NCI-H69 (cell line): ENCODE data around the gene ZSWIM5.

Source experiments
- DNase-seq: peaks from one replicate; lab custom pipeline; 2025; lab: John Stamatoyannopoulos, UW

ZSWIM5 gene

DNA sequence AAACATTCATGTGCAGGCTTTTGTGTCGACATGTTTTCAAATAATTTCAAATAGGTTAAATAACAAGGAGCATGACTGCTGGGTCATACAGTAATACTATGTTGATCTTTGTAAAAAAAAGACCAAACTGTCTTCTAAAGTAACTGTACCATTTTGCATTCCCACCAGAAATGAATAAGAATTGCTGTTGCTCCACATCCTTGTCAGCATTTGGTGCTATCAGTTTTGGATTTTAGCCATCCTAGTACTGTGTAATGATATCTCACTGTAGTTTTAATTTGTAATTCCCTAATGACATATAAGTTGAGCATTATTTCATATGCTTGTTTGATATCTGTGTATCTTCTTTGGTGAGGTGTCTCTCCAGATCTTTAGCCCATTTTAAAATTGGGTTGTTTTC is 182.7 kb downstream of the ZSWIM5 start:
- DNase-seq = no peak

DNA sequence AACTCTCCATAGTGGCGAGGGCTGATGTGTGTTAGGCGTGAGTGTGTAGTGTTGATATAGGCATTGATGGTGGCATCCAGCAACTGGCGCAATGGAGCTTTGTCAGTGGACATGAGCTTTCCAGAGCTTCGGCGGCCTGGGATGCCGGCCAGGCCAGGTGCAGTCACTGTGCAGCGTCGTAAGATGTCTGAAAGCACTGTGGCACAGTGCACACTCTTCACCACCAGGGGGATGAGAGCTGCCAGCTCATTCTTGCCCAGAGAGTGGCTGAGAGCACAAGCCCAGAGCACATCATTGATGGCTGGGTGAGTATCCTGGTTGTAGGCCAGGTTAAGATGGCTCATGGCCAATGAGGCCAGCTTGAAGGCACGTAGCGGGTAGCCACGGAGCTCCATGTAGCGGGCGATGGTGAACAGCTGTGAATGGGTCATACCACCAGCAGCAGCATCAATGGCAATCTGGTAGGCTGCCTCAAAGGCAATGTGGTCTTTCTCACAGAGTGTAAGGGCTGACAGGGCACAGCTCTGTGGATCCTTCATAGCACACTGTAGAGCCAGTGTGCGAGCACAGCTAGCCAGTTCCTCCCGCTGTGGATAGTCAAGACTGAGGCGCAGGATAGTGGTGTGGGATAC is 187.7 kb downstream of the ZSWIM5 start:
- DNase-seq = peak; percentile 48

DNA sequence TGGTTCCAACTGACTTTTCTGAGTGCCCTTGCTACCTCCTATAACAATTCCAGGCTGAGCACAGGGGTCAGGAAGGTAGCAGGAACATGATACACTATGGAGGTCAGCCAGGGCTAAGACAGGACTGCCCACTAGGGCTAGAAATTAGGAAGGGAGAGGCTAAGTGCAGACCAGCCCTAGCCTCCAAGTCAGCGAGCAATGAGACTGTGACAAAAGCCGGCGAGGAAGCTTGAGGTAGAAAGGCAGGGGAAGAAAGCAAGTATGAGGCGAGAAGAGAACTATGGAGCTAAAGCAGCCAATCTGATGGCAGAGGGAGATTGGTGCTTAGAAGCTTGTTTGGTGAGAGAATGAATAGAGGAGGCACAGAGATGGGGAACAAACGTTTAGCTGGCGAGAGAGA is 189.6 kb downstream of the ZSWIM5 start:
- DNase-seq = no peak

DNA sequence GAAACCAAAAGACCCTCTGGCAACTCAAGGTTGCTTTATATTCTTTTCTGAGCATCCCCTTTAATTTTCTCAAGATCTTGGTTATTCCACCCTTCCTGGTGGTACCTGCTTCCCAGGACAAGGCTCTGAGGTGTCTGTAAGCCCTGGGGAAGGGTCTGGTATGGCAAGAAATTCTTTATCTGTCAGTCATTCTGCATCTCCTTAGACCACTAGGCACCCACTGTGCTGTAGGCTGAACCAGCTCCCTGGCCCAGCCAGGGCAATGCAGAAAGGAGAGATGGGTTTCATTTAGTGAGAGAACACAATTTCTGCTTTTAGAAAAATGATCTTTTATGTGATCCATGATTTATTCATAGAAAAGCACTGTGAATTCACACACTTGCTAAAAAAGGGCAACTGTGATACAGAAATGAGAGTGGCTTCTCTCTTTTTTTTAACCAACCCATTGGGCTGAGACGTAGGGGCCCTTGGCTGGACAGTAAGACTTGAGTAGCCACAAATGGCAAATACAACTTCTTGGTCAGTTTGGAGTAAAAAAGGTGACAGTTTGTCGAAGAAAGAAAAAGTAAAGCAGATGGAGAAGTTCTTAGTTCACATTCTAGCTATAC is 190.2 kb downstream of the ZSWIM5 start:
- DNase-seq = no peak

DNA sequence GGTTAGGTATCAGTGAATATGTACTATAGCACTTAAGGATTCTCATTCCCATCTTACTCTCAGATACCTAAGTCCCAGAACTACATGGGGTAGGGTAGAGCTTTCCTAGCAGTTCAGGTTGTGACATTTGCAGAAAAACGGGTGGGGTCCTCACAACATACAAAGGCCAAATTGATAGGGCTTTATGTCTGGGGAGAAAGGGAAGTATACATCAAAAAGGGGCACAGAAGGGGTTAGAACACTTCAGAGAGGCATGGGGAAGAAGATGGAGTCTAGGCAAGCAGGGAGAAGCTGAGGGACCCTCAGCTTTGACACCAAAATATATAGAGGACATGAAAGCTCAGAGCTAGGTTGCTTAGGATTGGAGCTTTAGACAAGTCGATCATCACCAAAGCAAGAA is 190.7 kb downstream of the ZSWIM5 start:
- no peak for DNase-seq

DNA sequence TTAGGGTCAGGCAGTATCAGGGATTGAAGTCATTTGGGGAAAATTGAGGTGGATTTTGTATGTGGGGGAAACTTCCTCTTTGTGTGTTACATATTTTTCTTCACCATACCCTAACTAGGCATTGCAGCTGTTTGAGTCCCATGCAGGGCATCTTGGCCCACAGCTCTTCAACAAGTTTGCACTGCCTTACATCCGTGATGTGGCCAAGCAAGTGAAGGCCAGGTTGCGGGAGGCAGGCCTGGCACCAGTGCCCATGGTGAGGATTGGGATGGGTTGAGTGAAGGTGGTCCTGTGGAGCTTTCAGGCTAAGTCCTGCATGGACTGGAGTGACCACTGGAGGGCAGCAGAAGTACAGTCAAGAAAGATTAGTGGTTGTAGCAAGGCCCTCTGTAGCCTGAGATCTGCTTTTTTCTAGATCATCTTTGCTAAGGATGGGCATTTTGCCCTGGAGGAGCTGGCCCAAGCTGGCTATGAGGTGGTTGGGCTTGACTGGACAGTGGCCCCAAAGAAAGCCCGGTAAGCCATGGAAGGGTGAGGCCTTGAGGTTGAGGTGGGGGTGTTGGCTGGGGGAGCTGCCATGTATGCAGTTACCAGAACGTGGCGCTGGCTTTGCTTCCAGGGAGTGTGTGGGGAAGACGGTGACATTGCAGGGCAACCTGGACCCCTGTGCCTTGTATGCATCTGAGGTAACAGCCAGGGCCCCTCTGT is 191.9 kb downstream of the ZSWIM5 start:
- peak; percentile 67 for DNase-seq

DNA sequence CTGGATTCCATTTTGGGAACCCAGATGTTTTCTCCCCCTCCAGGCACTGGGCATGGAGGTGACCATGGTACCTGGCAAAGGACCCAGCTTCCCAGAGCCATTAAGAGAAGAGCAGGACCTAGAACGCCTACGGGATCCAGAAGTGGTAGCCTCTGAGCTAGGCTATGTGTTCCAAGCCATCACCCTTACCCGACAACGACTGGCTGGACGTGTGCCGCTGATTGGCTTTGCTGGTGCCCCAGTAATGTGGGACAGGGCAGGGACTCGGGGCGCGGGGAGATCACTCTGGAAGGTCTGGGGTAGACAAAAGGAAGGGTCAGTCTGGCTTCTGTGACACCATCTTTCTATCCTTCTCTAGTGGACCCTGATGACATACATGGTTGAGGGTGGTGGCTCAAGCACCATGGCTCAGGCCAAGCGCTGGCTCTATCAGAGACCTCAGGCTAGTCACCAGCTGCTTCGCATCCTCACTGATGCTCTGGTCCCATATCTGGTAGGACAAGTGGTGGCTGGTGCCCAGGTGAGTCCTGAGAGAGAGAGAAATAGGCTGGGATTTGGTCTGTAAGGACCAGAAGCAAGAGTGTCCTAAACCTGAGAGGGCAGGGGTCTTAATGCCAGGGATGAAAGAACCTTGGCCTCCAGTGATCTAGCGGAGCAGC is 192.7 kb downstream of the ZSWIM5 start:
- DNase-seq = no peak

DNA sequence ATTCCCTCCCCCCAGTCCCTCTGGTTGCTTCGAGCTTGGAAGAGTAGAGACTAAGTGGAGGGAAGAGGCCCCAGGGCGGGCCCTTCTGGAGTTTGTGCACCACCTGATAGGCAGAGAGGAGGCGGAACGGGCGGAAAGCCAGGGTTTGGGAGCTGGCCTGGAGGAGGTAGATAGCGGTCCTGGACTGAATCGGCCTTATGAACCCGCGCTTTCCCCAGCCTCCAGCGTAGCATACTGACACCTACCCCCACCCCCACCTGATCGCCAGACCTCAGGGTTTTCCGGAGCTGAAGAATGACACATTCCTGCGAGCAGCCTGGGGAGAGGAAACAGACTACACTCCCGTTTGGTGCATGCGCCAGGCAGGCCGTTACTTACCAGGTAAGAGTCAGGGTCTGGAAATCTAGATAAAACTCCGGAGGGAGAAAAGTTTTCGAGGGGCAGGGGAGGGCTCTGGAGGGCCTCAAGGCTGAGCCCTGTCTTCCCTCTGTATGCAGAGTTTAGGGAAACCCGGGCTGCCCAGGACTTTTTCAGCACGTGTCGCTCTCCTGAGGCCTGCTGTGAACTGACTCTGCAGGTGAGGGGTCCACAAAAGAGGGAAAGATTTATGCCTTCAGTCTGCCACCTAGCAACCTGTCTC is 193.6 kb downstream of the ZSWIM5 start:
- DNase-seq = peak; percentile 47

DNA sequence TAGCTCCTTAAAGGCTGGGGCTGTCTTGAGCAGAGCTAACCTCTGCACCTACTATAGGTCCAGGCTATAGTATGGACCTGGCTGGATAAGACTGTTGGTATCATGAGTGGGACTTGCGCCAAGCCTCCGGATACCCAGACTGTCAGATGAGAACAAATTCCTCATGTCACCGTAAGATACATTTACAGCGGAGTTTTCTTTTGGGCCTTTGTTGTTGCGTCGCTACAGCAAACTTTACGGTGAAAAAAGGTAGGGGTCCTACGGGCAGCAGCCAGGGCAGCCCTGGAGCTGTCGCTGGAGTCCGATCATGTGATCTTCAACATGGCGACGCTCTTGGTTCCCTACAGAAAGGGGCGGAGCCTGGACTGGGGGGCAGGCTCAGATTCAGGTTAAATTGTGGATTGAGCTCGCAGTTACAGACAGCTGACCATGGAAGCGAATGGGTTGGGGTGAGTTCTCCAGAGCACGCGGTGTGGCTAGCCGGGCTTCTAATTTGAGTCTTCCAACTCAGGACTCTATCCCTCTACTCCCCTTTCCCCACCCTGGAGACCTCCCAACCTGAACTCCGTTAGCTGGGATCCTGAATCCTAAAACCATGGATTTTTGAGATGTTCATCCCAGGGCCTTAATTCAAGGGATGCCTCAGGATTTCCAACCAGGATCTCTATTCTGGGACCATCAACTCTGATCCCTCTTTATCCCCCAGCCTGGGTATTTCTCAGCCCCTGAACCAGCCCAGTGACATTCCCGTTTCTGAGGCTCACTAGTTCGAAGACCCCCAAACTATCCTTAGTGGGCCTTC is 194.4 kb downstream of the ZSWIM5 start, which contains the start of gene UROD:
TSS of gene UROD (plus strand) at position 418 of the 802 bp plus-strand sequence. CDS start at position 430, 12 bp downstream.
- peak; percentile 93 for DNase-seq

DNA sequence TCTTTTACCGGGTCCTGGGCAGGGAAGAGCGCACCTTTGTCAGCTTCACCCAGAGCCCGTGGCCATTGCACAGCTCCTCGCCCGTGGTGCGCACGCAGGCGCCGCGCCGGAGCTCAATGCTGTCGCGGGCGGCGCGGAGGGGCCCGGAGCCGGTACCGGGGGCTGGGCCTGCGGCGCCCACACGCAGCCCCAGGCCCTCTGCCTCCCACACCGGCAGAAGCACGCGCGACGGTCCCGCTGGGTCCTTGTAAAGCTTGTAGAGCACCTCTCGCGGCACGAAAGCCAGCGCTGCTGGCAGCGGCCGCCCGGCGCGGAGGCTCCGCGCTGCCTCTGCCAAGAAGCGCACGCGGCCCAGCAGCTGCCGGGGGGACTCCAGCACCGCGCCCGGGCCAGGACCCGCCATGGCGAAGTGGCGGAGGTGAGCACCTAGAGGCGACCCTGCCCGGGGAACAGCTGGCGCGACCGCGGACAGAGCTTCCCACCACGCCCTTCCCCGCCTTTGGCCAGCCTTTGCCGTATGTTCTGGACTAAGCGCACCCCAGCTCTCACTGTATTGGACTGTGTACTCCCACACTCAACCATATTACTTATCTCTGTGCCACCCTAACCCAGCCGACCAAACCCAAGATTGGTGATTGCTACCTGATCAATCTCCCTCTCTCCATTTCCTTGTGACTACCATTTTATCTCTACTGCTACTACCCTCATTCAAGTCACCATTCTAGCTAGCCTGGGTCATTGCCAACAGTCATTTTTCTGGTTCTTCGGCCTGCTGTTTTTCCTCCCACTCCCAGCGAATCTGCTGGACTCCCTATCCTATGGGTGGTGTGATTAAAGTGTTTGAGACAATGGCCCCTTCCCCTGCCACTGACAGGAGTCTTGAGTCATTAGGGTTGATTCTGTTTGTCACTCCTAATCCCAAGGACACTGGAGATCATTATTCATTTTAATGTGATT is 195.3 kb downstream of the ZSWIM5 start, which contains the start of gene HECTD3:
TSS of gene HECTD3 (minus strand) at position 470 of the 957 bp plus-strand sequence. CDS start at position 403, 67 bp downstream.
- peak; percentile 83 for DNase-seq

DNA sequence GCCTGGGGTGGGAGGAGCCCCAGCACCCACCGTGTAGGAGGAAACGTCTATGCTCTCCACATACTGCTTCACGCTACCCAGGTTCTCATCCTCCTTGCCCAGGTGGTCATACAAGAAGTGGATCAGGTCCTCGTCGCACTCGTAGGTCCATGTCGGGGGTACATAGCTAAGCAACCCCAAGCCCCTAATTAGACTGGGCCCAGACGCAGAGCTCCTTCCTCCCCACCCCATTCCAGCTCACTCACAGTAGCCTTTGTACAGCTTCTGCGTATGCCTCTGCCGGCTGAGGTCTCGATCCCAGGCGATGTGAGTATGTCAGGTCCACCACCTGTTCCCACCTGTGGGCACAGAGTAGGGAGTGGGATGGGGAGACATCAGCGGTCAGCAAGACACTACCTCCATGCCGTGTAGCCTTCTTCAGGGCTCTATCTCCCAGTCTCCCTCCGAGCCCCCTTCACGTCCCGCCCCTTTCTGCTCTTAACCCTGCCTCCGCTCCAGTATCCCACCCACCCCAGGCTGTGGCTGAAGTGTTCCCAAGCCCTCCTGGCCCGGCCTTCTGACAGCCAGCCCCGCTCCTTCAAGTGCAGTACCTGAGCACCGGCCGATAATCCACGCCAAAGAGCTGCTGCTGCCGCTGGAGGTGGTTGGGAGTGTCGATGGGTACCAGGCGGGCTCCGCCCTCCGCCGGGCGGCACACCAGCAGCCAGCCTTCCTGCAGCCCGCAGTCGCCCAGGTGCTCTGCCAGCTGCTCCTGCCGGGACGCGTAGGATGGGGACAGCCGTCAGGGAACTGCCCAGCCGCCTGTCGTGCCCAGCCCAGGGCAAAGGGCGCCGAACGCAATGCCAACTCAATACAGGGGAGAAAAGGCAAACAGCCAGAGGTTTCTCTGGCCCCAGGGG is 196.2 kb downstream of the ZSWIM5 start:
- peak; percentile 55 for DNase-seq

DNA sequence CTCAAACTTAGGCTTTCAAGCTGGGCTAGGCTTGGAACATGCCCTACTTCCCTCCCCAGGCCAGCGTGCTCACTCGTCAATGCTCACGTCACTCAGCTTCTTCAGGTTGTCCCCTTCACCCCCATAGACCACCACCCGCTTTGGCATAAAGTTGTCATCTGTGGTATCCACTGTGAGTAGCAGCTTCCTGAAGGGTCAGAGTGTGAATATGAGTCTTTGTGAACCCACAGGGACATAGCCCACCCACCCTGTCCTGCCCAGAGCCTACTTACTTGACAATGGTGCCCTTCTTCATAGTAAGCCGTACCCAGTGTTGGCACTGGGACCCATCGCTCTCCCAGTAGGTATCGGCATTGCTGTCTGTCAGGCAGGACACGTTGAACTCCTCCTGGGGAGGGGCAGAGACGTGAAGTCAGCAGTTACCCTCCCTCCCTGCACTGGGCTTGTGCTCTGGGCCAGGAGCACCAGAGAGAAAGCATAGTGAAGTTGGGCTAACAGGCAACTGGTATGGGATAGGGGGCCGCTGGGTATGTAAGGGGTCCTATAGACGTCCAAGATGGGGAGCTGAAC is 197.0 kb downstream of the ZSWIM5 start:
- no peak for DNase-seq

DNA sequence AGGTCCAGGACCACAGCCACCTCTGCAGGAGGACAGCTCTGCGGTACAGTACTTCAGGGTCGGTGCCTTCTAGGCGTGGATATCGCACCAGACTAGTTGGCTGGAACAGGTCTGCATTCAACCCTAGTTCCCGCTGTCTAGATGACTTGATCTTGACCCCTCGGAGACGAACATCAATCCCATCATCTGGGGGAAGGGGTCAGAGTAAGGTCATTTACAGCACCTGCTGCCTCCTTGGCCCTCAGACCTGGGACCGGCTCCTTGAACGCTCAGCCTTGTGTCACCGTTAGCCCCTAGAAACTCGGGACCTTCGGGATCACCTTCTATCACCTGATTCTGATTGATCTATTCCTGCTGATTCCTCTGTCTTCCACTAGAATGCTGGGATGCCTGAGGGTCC is 197.9 kb downstream of the ZSWIM5 start:
- no peak for DNase-seq

DNA sequence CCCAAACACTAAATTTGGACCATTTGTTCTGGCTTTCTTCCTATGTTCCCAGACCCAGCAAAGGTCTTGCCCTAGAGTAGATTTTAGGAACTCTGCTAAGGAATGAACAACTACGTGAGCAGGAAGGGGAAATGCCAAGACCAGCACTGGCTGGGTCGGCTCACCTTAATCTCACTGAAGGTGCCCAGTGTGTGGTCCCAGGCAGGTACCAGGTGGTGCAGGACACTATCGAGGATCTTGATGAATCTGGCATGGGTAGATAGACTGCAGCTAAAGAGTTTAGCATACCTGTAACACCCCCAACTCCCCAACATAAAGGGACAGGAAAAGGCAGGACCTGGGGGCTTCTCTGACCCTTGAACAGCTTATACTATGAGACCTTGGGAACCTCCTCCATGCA is 198.3 kb downstream of the ZSWIM5 start:
- no peak for DNase-seq

DNA sequence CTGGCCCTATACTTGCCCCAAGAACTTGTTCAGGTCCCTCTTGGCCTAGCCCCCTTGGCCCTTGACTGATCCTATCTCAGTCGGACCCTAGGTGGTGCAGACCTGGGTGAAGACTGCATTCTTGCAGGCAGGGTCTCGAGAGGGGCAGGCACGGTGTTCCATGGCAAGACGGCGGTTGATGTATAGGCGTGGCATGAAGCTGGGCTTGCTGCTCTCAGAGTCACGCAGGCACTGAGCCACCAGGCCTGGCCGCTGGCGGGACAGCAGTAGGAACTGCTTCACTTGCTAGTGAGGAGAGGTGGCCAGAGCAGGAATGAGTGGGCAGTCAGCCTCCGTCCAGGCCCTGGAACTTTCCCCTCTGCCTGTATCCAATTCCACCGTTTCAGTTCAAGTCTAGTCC is 199.1 kb downstream of the ZSWIM5 start:
- no peak for DNase-seq

DNA sequence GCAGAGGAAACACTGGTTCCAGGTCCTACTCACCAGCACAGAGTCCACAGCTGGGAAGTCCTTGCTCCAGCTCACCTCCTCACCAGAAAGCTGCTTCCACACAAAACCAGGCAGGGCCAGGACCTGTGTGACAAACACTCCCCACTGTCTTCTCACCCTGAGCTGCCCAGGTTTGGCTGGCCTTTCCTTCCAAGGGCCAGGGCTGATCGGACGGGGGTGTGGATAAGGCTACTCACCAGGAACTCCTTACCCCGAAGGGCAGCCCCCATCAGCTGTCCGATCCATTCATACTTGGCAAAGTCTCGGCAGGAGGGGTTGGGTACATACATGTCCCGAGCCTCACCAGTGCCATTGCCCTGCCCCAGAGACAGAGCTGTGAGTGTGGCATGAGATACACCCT is 200.6 kb downstream of the ZSWIM5 start:
- DNase-seq = no peak

DNA sequence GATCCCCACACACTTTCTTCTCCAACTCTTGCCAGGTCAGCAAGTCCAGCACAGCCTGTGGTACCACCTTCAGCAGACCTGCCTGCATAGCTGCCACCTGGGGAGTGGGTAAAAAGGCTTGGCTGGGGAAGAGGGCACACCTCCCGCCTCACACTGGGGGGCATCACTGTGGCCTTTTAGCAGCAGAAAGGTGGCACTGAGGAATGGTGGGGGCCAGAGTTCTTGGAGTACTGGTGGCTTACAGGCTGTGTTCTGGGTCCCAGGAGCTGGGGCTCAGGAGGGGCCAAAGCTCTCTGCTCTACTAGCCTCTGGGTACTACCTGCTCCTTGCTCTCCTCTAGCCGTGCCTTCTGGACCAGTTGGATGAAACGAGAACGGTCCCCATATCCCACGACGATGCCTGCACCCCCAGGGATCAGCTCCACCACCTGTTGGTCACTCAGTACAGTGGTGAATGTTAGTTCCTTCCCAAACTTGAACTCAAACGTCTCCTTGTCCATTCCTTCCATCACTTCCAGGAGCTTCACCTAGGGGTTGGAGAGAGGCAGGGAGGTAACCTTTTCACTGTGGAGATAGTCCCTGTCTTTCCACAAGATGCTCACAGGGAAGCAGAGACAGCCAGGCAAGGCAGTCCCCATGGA is 202.0 kb downstream of the ZSWIM5 start:
- DNase-seq = no peak

DNA sequence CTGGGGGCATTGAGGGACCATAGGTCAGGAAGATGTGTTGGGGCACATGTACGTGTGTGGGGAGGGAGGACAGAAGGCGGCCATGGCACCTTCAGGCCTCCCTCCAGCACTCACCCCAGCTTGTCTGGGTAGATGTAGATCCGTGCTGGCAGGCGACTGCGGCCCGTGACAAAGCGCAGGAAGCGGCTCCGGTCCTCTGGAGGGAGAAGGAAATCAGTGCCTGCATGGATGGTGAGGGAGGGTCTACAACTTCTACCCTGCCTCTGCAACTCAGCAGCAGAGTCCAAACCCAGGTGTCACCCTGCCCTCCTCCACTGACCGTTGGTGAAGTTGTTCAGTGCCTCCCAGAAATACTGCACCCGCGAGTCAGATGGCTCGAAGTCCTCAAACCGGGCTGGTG is 202.7 kb downstream of the ZSWIM5 start:
- no peak for DNase-seq
